Measurements from ENCODE around the gene EHBP1L1. TPM values are rescaled to one million over a fixed set of nuclear protein-coding genes. Genes with fewer than 3 reads are reported as not detected.
A peak's percentile ranks its signal among the peaks of the same experiment; 100 is the strongest.

The EHBP1L1 gene
- total RNA-seq, 4 donors from 2014 or later, result 186 to 472 (median 293) TPM

- H3K27me3 ChIP-seq, result no peaks in the 10 kb centered on the region
- H3K4me1 ChIP-seq, result peaks cover 23 to 36% (median 32%) of the 10 kb centered on the region in 4 donors
- TF ChIP-seq EP300 (IDR thresholded peaks at IDR 0.05) (no peak), POLR2AphosphoS5 (IDR thresholded peaks at IDR 0.05) (no peak), POLR2A (IDR thresholded peaks at IDR 0.05; ENCODE audit: low read depth) (no peak), CTCF (IDR thresholded peaks at IDR 0.05) (no peak)
- peaks cover 31 to 74% (median 71%) of the 10 kb centered on the region in 4 donors for H3K36me3 ChIP-seq
- H3K27ac ChIP-seq (replicated peaks in 1 of 4), result peak overlapping the region in 1 of 4 donors; percentile 44
- 59% methylated on average over 2 of the region's 2 CpGs for WGBS
- no peak for DNase-seq (ENCODE audit: extremely low spot score)
- H3K9me3 ChIP-seq, result no peaks in the 10 kb centered on the region
- H3K4me3 ChIP-seq, result no peak overlapping the region
- intact Hi-C loops (cut with DNase I), result no loop called here
These were observed 38.6 kb upstream of the EHBP1L1 start for GRCh38 chr11:65537296-65537597.

- Histone ChIP-seq H3K27ac (replicated peaks in 1 of 4) (peak overlapping the region in 1 of 4 donors; percentile 12), H3K4me3 (no peak overlapping the region), H3K36me3 (peaks cover 26 to 72% (median 68%) of the 10 kb centered on the region in 4 donors), H3K27me3 (no peaks in the 10 kb centered on the region), H3K9me3 (no peaks in the 10 kb centered on the region), H3K4me1 (peaks cover 23 to 36% (median 32%) of the 10 kb centered on the region in 4 donors)
- intact Hi-C loops (cut with DNase I), result no loop called here
- WGBS, result 78% methylated on average over 11 of the region's 18 CpGs
- no peak for DNase-seq (ENCODE audit: extremely low spot score)
- TF ChIP-seq POLR2AphosphoS5 (IDR thresholded peaks at IDR 0.05) (no peak), EP300 (IDR thresholded peaks at IDR 0.05) (no peak), CTCF (IDR thresholded peaks at IDR 0.05) (no peak), POLR2A (IDR thresholded peaks at IDR 0.05; ENCODE audit: low read depth) (no peak)
These were observed 38.1 kb upstream of the EHBP1L1 start for GRCh38 chr11:65537620-65538231.

DNA sequence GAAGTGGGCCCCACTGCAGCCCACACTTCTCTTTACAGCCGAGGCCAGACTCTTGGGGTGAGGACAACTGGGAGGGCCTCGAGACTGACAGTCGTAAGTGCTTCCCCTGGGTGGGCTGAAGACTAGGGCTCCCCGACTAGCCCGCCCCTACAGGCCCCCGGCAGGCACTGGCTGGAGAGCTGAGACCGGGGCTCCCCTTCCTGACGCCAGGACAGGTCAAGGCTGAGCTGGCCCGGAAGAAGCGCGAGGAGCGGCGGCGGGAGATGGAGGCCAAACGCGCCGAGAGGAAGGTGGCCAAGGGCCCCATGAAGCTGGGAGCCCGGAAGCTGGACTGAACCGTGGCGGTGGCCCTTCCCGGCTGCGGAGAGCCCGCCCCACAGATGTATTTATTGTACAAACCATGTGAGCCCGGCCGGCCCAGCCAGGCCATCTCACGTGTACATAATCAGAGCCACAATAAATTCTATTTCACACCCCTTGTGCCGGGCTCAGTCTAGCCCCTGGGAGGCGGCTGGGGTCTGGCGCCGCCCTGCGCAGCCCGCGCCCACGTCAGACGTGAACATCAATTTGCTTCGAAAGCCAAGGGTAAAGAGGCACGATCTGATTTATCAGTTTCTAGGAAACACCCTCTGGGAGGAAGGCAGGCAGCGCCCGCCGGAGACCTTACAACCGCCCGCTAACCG, 37.5 kb upstream of the EHBP1L1 start:
- peaks cover 23 to 36% (median 32%) of the 10 kb centered on the region in 4 donors for H3K4me1 ChIP-seq
- no peak overlapping the region for H3K4me3 ChIP-seq
- intact Hi-C loops (cut with DNase I), result no loop called here
- H3K27me3 ChIP-seq, result no peaks in the 10 kb centered on the region
- H3K36me3 ChIP-seq, result peaks cover 19 to 72% (median 66%) of the 10 kb centered on the region in 4 donors
- TF ChIP-seq POLR2AphosphoS5 (IDR thresholded peaks at IDR 0.05) (peak in 1 of 2 donors; percentile 19), CTCF (IDR thresholded peaks at IDR 0.05) (no peak)
- no peak for DNase-seq (ENCODE audit: extremely low spot score)
- H3K27ac ChIP-seq (replicated peaks in 1 of 4), result peak overlapping the region in 1 of 4 donors; percentile 94
- H3K9me3 ChIP-seq, result no peaks in the 10 kb centered on the region
- 86% methylated on average over 27 of the region's 43 CpGs for WGBS

GRCh38 chr11:65538915-65539743, 36.7 kb upstream of the EHBP1L1 start:
- peak overlapping the region; percentile 56 to 73 (median 58) for H3K4me3 ChIP-seq

More at GRCh38 chr11:65538915-65539743, 36.7 kb upstream of the EHBP1L1 start:
- TF ChIP-seq POLR2AphosphoS5 (IDR thresholded peaks at IDR 0.05) (peak in 1 of 2 donors; percentile 1), EP300 (IDR thresholded peaks at IDR 0.05) (no peak), POLR2A (IDR thresholded peaks at IDR 0.05; ENCODE audit: low read depth) (no peak)
- peaks cover 23 to 36% (median 32%) of the 10 kb centered on the region in 4 donors for H3K4me1 ChIP-seq
- H3K27me3 ChIP-seq, result no peaks in the 10 kb centered on the region
- H3K27ac ChIP-seq (replicated peaks in 1 of 4), result peak overlapping the region; percentile 86 to 94 (median 88)
- intact Hi-C loops (cut with DNase I), result no loop called here
- 85% methylated on average over 49 of the region's 92 CpGs for WGBS
- peaks cover 17 to 72% (median 61%) of the 10 kb centered on the region in 4 donors for H3K36me3 ChIP-seq
- no peak for DNase-seq (ENCODE audit: extremely low spot score)
- H3K9me3 ChIP-seq, result no peaks in the 10 kb centered on the region
